ENCODE results near the gene CDC73.

Gene CDC73

GRCh38 chr1:193140254-193140653, 18.4 kb downstream of the CDC73 start:
- no peaks in the 10 kb centered on the region for H3K4me1 ChIP-seq (ENCODE audit: control insufficient read depth, insufficient read depth, low read length, poor library complexity, severe bottlenecking)
- H3K4me3 ChIP-seq (ENCODE audit: extremely low read depth, insufficient read depth, low read length, poor library complexity, severe bottlenecking), result no peak overlapping the region
- H3K36me3 ChIP-seq (ENCODE audit: control insufficient read depth, insufficient read depth, low read length), result peaks cover 61% of the 10 kb centered on the region
- H3K27ac ChIP-seq (ENCODE audit: low read depth, low read length, severe bottlenecking), result no peak overlapping the region
- H3K9me3 ChIP-seq (ENCODE audit: control insufficient read depth, low read length), result no peaks in the 10 kb centered on the region
- 89 to 93% methylated on average over 7 of the region's 7 CpGs for WGBS, 2 experiments (ENCODE audit: insufficient coverage in 2 of 2)

- H3K36me3 ChIP-seq (ENCODE audit: control insufficient read depth, insufficient read depth, low read length), result peaks cover 58% of the 10 kb centered on the region
These were observed 20.0 kb downstream of the CDC73 start for GRCh38 chr1:193141804-193142203.

GRCh38 chr1:193142409-193142808, 20.6 kb downstream of the CDC73 start:
- WGBS, 2 experiments (ENCODE audit: insufficient coverage in 2 of 2), result no CpG with 5 or more reads among the region's 2 CpGs
- Histone ChIP-seq H3K4me3 (ENCODE audit: extremely low read depth, insufficient read depth, low read length, poor library complexity, severe bottlenecking) (no peak overlapping the region), H3K4me1 (ENCODE audit: control insufficient read depth, insufficient read depth, low read length, poor library complexity, severe bottlenecking) (no peaks in the 10 kb centered on the region), H3K27ac (ENCODE audit: low read depth, low read length, severe bottlenecking) (no peak overlapping the region), H3K9me3 (ENCODE audit: control insufficient read depth, low read length) (no peaks in the 10 kb centered on the region), H3K36me3 (ENCODE audit: control insufficient read depth, insufficient read depth, low read length) (peaks cover 56% of the 10 kb centered on the region)

More at GRCh38 chr1:193141804-193142203, 20.0 kb downstream of the CDC73 start:
- H3K4me1 ChIP-seq (ENCODE audit: control insufficient read depth, insufficient read depth, low read length, poor library complexity, severe bottlenecking), result no peaks in the 10 kb centered on the region
- H3K9me3 ChIP-seq (ENCODE audit: control insufficient read depth, low read length), result no peaks in the 10 kb centered on the region
- no peak overlapping the region for H3K27ac ChIP-seq (ENCODE audit: low read depth, low read length, severe bottlenecking)
- WGBS, 2 experiments (ENCODE audit: insufficient coverage in 2 of 2), result 100% methylated on average over 2 of the region's 3 CpGs; no CpG with 5 or more reads in 1 of the 2 experiments
- H3K4me3 ChIP-seq (ENCODE audit: extremely low read depth, insufficient read depth, low read length, poor library complexity, severe bottlenecking), result no peak overlapping the region

GRCh38 chr1:193143285-193143684, 21.5 kb downstream of the CDC73 start:
- Histone ChIP-seq H3K9me3 (ENCODE audit: control insufficient read depth, low read length) (no peaks in the 10 kb centered on the region), H3K4me1 (ENCODE audit: control insufficient read depth, insufficient read depth, low read length, poor library complexity, severe bottlenecking) (no peaks in the 10 kb centered on the region), H3K36me3 (ENCODE audit: control insufficient read depth, insufficient read depth, low read length) (peaks cover 56% of the 10 kb centered on the region), H3K4me3 (ENCODE audit: extremely low read depth, insufficient read depth, low read length, poor library complexity, severe bottlenecking) (no peak overlapping the region), H3K27ac (ENCODE audit: low read depth, low read length, severe bottlenecking) (no peak overlapping the region)
- no CpG with 5 or more reads among the region's 1 CpG for WGBS, 2 experiments (ENCODE audit: insufficient coverage in 2 of 2)

GRCh38 chr1:193144361-193144938, 22.6 kb downstream of the CDC73 start:
- H3K4me3 ChIP-seq (ENCODE audit: extremely low read depth, insufficient read depth, low read length, poor library complexity, severe bottlenecking), result no peak overlapping the region
- no peak overlapping the region for H3K27ac ChIP-seq (ENCODE audit: low read depth, low read length, severe bottlenecking)
- WGBS, 2 experiments (ENCODE audit: insufficient coverage in 2 of 2), result 85 to 94% methylated on average over 2 to 3 of the region's 5 CpGs
- no peaks in the 10 kb centered on the region for H3K9me3 ChIP-seq (ENCODE audit: control insufficient read depth, low read length)
- H3K36me3 ChIP-seq (ENCODE audit: control insufficient read depth, insufficient read depth, low read length), result peaks cover 54% of the 10 kb centered on the region
- H3K4me1 ChIP-seq (ENCODE audit: control insufficient read depth, insufficient read depth, low read length, poor library complexity, severe bottlenecking), result no peaks in the 10 kb centered on the region

- peaks cover 53% of the 10 kb centered on the region for H3K36me3 ChIP-seq (ENCODE audit: control insufficient read depth, insufficient read depth, low read length)
- no peaks in the 10 kb centered on the region for H3K9me3 ChIP-seq (ENCODE audit: control insufficient read depth, low read length)
- no CpG with 5 or more reads among the region's 1 CpG for WGBS, 2 experiments (ENCODE audit: insufficient coverage in 2 of 2)
- no peaks in the 10 kb centered on the region for H3K4me1 ChIP-seq (ENCODE audit: control insufficient read depth, insufficient read depth, low read length, poor library complexity, severe bottlenecking)
- H3K4me3 ChIP-seq (ENCODE audit: extremely low read depth, insufficient read depth, low read length, poor library complexity, severe bottlenecking), result no peak overlapping the region
- H3K27ac ChIP-seq (ENCODE audit: low read depth, low read length, severe bottlenecking), result no peak overlapping the region
These were observed 23.2 kb downstream of the CDC73 start for GRCh38 chr1:193144999-193145398.

- Histone ChIP-seq H3K4me3 (ENCODE audit: extremely low read depth, insufficient read depth, low read length, poor library complexity, severe bottlenecking) (no peak overlapping the region), H3K36me3 (ENCODE audit: control insufficient read depth, insufficient read depth, low read length) (peaks cover 41% of the 10 kb centered on the region), H3K27ac (ENCODE audit: low read depth, low read length, severe bottlenecking) (no peak overlapping the region), H3K4me1 (ENCODE audit: control insufficient read depth, insufficient read depth, low read length, poor library complexity, severe bottlenecking) (no peaks in the 10 kb centered on the region), H3K9me3 (ENCODE audit: control insufficient read depth, low read length) (no peaks in the 10 kb centered on the region)
- 100% methylated on average over 1 of the region's 3 CpGs; no CpG with 5 or more reads in 1 of the 2 experiments for WGBS, 2 experiments (ENCODE audit: insufficient coverage in 2 of 2)
These were observed 34.4 kb downstream of the CDC73 start for GRCh38 chr1:193156117-193156821.

GRCh38 chr1:193156822-193157142, 35.0 kb downstream of the CDC73 start:
- no peaks in the 10 kb centered on the region for H3K4me1 ChIP-seq (ENCODE audit: control insufficient read depth, insufficient read depth, low read length, poor library complexity, severe bottlenecking)
- no peaks in the 10 kb centered on the region for H3K9me3 ChIP-seq (ENCODE audit: control insufficient read depth, low read length)
- 92 to 100% methylated on average over 1 of the region's 3 CpGs for WGBS, 2 experiments (ENCODE audit: insufficient coverage in 2 of 2)
- H3K36me3 ChIP-seq (ENCODE audit: control insufficient read depth, insufficient read depth, low read length), result peaks cover 36% of the 10 kb centered on the region
- no peak overlapping the region for H3K27ac ChIP-seq (ENCODE audit: low read depth, low read length, severe bottlenecking)
- no peak overlapping the region for H3K4me3 ChIP-seq (ENCODE audit: extremely low read depth, insufficient read depth, low read length, poor library complexity, severe bottlenecking)

- no peaks in the 10 kb centered on the region for H3K4me1 ChIP-seq (ENCODE audit: control insufficient read depth, insufficient read depth, low read length, poor library complexity, severe bottlenecking)
- no peak overlapping the region for H3K4me3 ChIP-seq (ENCODE audit: extremely low read depth, insufficient read depth, low read length, poor library complexity, severe bottlenecking)
- H3K9me3 ChIP-seq (ENCODE audit: control insufficient read depth, low read length), result no peaks in the 10 kb centered on the region
- WGBS, 2 experiments (ENCODE audit: insufficient coverage in 2 of 2), result 83 to 100% methylated on average over 1 of the region's 2 CpGs
- H3K36me3 ChIP-seq (ENCODE audit: control insufficient read depth, insufficient read depth, low read length), result peaks cover 32% of the 10 kb centered on the region
- no peak overlapping the region for H3K27ac ChIP-seq (ENCODE audit: low read depth, low read length, severe bottlenecking)
These were observed 35.5 kb downstream of the CDC73 start for GRCh38 chr1:193157360-193157759.

- Histone ChIP-seq H3K27ac (ENCODE audit: low read depth, low read length, severe bottlenecking) (no peak overlapping the region), H3K4me1 (ENCODE audit: control insufficient read depth, insufficient read depth, low read length, poor library complexity, severe bottlenecking) (no peaks in the 10 kb centered on the region), H3K9me3 (ENCODE audit: control insufficient read depth, low read length) (no peaks in the 10 kb centered on the region), H3K4me3 (ENCODE audit: extremely low read depth, insufficient read depth, low read length, poor library complexity, severe bottlenecking) (no peak overlapping the region), H3K36me3 (ENCODE audit: control insufficient read depth, insufficient read depth, low read length) (peaks cover 5% of the 10 kb centered on the region)
- WGBS, 2 experiments (ENCODE audit: insufficient coverage in 2 of 2), result 83% methylated on average over 1 of the region's 1 CpG; no CpG with 5 or more reads in 1 of the 2 experiments
These were observed 54.3 kb downstream of the CDC73 start for GRCh38 chr1:193176113-193176512.

GRCh38 chr1:193176788-193177187, 55.0 kb downstream of the CDC73 start:
- Histone ChIP-seq H3K36me3 (ENCODE audit: control insufficient read depth, insufficient read depth, low read length) (no peaks in the 10 kb centered on the region), H3K27ac (ENCODE audit: low read depth, low read length, severe bottlenecking) (no peak overlapping the region), H3K9me3 (ENCODE audit: control insufficient read depth, low read length) (no peaks in the 10 kb centered on the region), H3K4me3 (ENCODE audit: extremely low read depth, insufficient read depth, low read length, poor library complexity, severe bottlenecking) (no peak overlapping the region), H3K4me1 (ENCODE audit: control insufficient read depth, insufficient read depth, low read length, poor library complexity, severe bottlenecking) (no peaks in the 10 kb centered on the region)

Measured in mesodermal cell (in vitro differentiated cells).